GM23338 (cell line): ENCODE measurements around the gene NOX5. TPM values are rescaled to one million over a fixed set of nuclear protein-coding genes. Genes with fewer than 3 reads are reported as not detected.

Source experiments
- ATAC-seq: fragments of 200-7000 bp; cut with Tn5 transposase; 3 replicates; pipeline ENCODE4 v1.9.1; 2020
- DNase-seq: peaks from one replicate; pipeline ENCODE4 v3.0.0-alpha.2; 2015; ENCODE audit warnings: low spot score
- H2AFZ ChIP-seq: fragments of 200-600 bp; sonication (generic); 2 replicates; pipeline ENCODE4 v1.8.0; 2016; ENCODE audit warnings: antibody characterized with exemption, mild to moderate bottlenecking, moderate library complexity
- H3F3A ChIP-seq: fragments of 200-600 bp; sonication (generic); replicated peaks from 2 replicates; pipeline ENCODE4 v1.8.0; 2017; ENCODE audit warnings: antibody characterized with exemption, mixed run types, low read depth
- H3K27ac ChIP-seq: fragments of 200-600 bp; sonication (generic); 2 replicates; pipeline ENCODE4 v1.6.1; 2016; ENCODE audit warnings: low read depth
- H3K27me3 ChIP-seq: fragments of 200-600 bp; sonication (generic); 2 replicates; pipeline ENCODE4 v1.8.0; 2016; ENCODE audit warnings: mild to moderate bottlenecking, mixed run types, moderate library complexity; ENCODE audit not compliant: insufficient read depth
- H3K36me3 ChIP-seq: fragments of 200-600 bp; sonication (generic); 2 replicates; pipeline ENCODE4 v1.8.0; 2016; ENCODE audit warnings: mild to moderate bottlenecking; ENCODE audit not compliant: insufficient read depth
- H3K4me1 ChIP-seq: fragments of 200-600 bp; sonication (generic); 2 replicates; pipeline ENCODE4 v1.8.0; 2016; ENCODE audit warnings: mild to moderate bottlenecking, moderate library complexity; ENCODE audit not compliant: insufficient read depth
- H3K4me2 ChIP-seq: fragments of 200-600 bp; sonication (generic); 2 replicates; pipeline ENCODE4 v1.7.1; 2017; ENCODE audit warnings: mixed run types
- H3K4me3 ChIP-seq: fragments of 200-600 bp; sonication (generic); 2 replicates; pipeline ENCODE4 v1.6.1; 2016; ENCODE audit warnings: mixed run types
- H3K79me2 ChIP-seq: fragments of 200-600 bp; sonication (generic); replicated peaks from 2 replicates; pipeline ENCODE4 v1.8.0; 2017; ENCODE audit warnings: mild to moderate bottlenecking; ENCODE audit not compliant: insufficient read depth
- H3K9me2 ChIP-seq: fragments of 200-600 bp; sonication (generic); 2 replicates; pipeline ENCODE4 v1.8.0; 2017; ENCODE audit not compliant: insufficient read depth
- H4K20me1 ChIP-seq: fragments of 200-600 bp; sonication (generic); replicated peaks from 2 replicates; pipeline ENCODE4 v1.8.0; 2017; ENCODE audit warnings: mild to moderate bottlenecking; ENCODE audit not compliant: insufficient read depth
- H3K27ac Mint-ChIP-seq: 2 replicates; pipeline ENCODE4 v1.8.0; 2020; ENCODE audit warnings: inconsistent platforms, mild to moderate bottlenecking, moderate library complexity, mixed read lengths
- H3K27me3 Mint-ChIP-seq: 3 replicates; pipeline ENCODE4 v1.8.0; 2022; ENCODE audit warnings: low read depth, mild to moderate bottlenecking, moderate library complexity, mixed read lengths, inconsistent platforms; ENCODE audit not compliant: insufficient read depth, poor library complexity
- H3K36me3 Mint-ChIP-seq: 3 replicates; pipeline ENCODE4 v1.8.0; 2021; ENCODE audit warnings: low read depth, mild to moderate bottlenecking, inconsistent platforms, moderate library complexity, mixed read lengths
- H3K4me1 Mint-ChIP-seq: 3 replicates; pipeline ENCODE4 v1.8.0; 2020; ENCODE audit warnings: mild to moderate bottlenecking, inconsistent platforms, mixed read lengths
- H3K4me3 Mint-ChIP-seq: 3 replicates; pipeline ENCODE4 v1.8.0; 2021; ENCODE audit warnings: moderate library complexity, mild to moderate bottlenecking, inconsistent platforms, mixed read lengths
- H3K9me3 Mint-ChIP-seq: 3 replicates; pipeline ENCODE4 v1.8.0; 2020; ENCODE audit warnings: moderate library complexity, mild to moderate bottlenecking, inconsistent platforms, mixed read lengths
- CREB1 ChIP-seq: fragments of 250-450 bp; sonication (Bioruptor Pico); IDR thresholded peaks from 2 replicates; pipeline ENCODE4 v1.5.0; 2020; ENCODE audit warnings: low read depth, mild to moderate bottlenecking, moderate library complexity
- ETS1 ChIP-seq: IDR thresholded peaks from 2 replicates; pipeline ENCODE4 v1.6.1; 2016; ENCODE audit warnings: antibody characterized with exemption
- EZH2 ChIP-seq: fragments of 200-600 bp; sonication (generic); IDR thresholded peaks from one replicate; pipeline ENCODE4 v1.8.0; 2017; ENCODE audit warnings: antibody characterized with exemption, mild to moderate bottlenecking, low read depth; ENCODE audit not compliant: unreplicated experiment
- JUNB ChIP-seq: IDR thresholded peaks from one replicate; pipeline ENCODE4 v1.6.1; 2016; ENCODE audit warnings: antibody characterized with exemption; ENCODE audit not compliant: unreplicated experiment
- NANOG ChIP-seq: IDR thresholded peaks from 2 replicates; pipeline ENCODE4 v1.6.1; 2016; ENCODE audit warnings: antibody characterized with exemption, borderline replicate concordance
- POLR2AphosphoS5 ChIP-seq: IDR thresholded peaks from 2 replicates; pipeline ENCODE4 v1.6.1; 2016; ENCODE audit warnings: antibody characterized with exemption, low read depth
- ZNF331 ChIP-seq: fragments of 250-450 bp; sonication (Bioruptor Pico); IDR thresholded peaks from 2 replicates; pipeline ENCODE4 v1.5.0; 2020; ENCODE audit warnings: low read depth, mild to moderate bottlenecking, moderate library complexity
- ZNF462 ChIP-seq: fragments of 250-450 bp; sonication (Bioruptor Pico); IDR thresholded peaks from 2 replicates; pipeline ENCODE4 v1.5.0; 2020; ENCODE audit warnings: mild to moderate bottlenecking, moderate library complexity
- polyA plus RNA-seq: library from polyadenylated mRNA; unstranded; fragments of >200 nt; fragmentation: Nextera tagmentation; extraction: Ambion mirVana; gene quantifications from 2 replicates; pipeline ENCODE4 v1.2.1, GENCODE V29; 2016
- total RNA-seq: library from RNA; depleted of rRNA; stranded (reverse); fragments of >200 nt; shearing (Covaris generic); gene quantifications from 2 replicates; pipeline ENCODE4 v1.2.3, GENCODE V29; 2014
- TF ChIP-seq, protein P1 (sequence below), 2 experiments: fragments of 200-600 bp in 1 of 2; sonication (generic) in 1 of 2; conservative IDR thresholded peaks; 2 replicates each; pipeline versions ENCODE4 v1.5.1 to v1.6.1; 2016 to 2017; ENCODE audit warnings: antibody characterized with exemption in 2 of 2, low read depth in 2 of 2, mild to moderate bottlenecking in 2 of 2, moderate library complexity in 1 of 2
- TF ChIP-seq, protein P2 (sequence below): IDR thresholded peaks from one replicate; pipeline ENCODE4 v1.6.1; 2018; ENCODE audit warnings: antibody characterized with exemption; ENCODE audit not compliant: unreplicated experiment

The NOX5 gene
- total and polyA plus RNA-seq, 2 experiments from 2014 or later: 0.03 TPM; not detected in 1

DNA sequence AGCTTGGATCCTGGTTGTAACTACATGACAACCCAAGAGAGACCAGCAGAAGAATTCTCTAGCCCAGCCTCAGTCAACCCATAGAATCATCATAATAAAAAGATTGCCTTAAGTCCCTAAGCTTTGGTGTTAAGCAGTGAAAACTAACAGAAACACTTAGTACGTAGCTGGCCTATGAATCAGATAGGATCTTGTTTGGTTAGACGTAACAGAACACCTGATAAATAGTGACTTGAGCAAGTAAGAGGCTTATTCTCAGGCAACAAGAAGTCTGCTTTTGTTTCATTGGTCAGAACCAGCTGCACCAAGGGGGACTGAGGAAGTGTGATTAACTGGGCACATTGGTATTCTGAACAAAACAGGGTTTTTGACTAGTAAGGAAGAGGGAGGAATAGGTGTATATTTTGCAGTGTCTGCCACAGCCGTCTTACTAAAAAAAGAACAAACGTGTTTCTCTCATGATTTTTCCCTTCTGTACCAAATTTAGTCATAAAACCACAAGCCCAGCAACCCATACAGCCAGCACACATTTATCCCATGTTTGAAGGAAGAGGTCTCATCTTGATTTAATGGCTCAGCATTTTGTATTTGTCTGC, 92.6 kb downstream of the NOX5 start:
- Histone ChIP-seq H3K27ac (no peak overlapping the region), H3K4me1 (no peaks in the 10 kb centered on the region; the same call in 1 of the 2 replicates), H3K4me3 (no peak overlapping the region)

More for the DNA sequence above, 92.6 kb downstream of the NOX5 start:
- Mint-ChIP-seq H3K4me1 (peaks cover 6% of the 10 kb centered on the region), H3K27ac (no peak overlapping the region), H3K27me3 (no peaks in the 10 kb centered on the region), H3K9me3 (no peaks in the 10 kb centered on the region), H3K4me3 (no peak overlapping the region), H3K36me3 (no peaks in the 10 kb centered on the region)
- no peak overlapping the region for H3K4me2 ChIP-seq
- H3K9me2 ChIP-seq: no peaks in the 10 kb centered on the region
- H2AFZ ChIP-seq: no peak overlapping the region
- H3F3A ChIP-seq: no peaks in the 10 kb centered on the region
- no peaks in the 10 kb centered on the region for H3K36me3 ChIP-seq
- no peaks in the 10 kb centered on the region for H3K79me2 ChIP-seq
- ATAC-seq: no peak
- no peaks in the 10 kb centered on the region for H4K20me1 ChIP-seq
- no peak for DNase-seq
- no peaks in the 10 kb centered on the region for H3K27me3 ChIP-seq
- TF ChIP-seq ETS1 (no peak), JUNB (no peak), NANOG (no peak), EZH2 (no peak), ZNF331 (CRISPR knock-in tag) (no peak), POLR2AphosphoS5 (no peak), CREB1 (no peak), ZNF462 (CRISPR knock-in tag) (no peak)
- TF ChIP-seq, protein P1, sequence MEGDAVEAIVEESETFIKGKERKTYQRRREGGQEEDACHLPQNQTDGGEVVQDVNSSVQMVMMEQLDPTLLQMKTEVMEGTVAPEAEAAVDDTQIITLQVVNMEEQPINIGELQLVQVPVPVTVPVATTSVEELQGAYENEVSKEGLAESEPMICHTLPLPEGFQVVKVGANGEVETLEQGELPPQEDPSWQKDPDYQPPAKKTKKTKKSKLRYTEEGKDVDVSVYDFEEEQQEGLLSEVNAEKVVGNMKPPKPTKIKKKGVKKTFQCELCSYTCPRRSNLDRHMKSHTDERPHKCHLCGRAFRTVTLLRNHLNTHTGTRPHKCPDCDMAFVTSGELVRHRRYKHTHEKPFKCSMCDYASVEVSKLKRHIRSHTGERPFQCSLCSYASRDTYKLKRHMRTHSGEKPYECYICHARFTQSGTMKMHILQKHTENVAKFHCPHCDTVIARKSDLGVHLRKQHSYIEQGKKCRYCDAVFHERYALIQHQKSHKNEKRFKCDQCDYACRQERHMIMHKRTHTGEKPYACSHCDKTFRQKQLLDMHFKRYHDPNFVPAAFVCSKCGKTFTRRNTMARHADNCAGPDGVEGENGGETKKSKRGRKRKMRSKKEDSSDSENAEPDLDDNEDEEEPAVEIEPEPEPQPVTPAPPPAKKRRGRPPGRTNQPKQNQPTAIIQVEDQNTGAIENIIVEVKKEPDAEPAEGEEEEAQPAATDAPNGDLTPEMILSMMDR (conservative IDR thresholded peaks at IDR 0.05; ENCODE audit: low read depth in 2 of 2): no peak
- TF ChIP-seq, protein P2, sequence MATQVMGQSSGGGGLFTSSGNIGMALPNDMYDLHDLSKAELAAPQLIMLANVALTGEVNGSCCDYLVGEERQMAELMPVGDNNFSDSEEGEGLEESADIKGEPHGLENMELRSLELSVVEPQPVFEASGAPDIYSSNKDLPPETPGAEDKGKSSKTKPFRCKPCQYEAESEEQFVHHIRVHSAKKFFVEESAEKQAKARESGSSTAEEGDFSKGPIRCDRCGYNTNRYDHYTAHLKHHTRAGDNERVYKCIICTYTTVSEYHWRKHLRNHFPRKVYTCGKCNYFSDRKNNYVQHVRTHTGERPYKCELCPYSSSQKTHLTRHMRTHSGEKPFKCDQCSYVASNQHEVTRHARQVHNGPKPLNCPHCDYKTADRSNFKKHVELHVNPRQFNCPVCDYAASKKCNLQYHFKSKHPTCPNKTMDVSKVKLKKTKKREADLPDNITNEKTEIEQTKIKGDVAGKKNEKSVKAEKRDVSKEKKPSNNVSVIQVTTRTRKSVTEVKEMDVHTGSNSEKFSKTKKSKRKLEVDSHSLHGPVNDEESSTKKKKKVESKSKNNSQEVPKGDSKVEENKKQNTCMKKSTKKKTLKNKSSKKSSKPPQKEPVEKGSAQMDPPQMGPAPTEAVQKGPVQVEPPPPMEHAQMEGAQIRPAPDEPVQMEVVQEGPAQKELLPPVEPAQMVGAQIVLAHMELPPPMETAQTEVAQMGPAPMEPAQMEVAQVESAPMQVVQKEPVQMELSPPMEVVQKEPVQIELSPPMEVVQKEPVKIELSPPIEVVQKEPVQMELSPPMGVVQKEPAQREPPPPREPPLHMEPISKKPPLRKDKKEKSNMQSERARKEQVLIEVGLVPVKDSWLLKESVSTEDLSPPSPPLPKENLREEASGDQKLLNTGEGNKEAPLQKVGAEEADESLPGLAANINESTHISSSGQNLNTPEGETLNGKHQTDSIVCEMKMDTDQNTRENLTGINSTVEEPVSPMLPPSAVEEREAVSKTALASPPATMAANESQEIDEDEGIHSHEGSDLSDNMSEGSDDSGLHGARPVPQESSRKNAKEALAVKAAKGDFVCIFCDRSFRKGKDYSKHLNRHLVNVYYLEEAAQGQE: no peak
